T-cell (primary cell): ENCODE measurements around the gene GOLGA1. TPM values are rescaled to one million over a fixed set of nuclear protein-coding genes. Genes with fewer than 3 reads are reported as not detected.
"Not testable (repeated sequence)": the region's sequence is repeated elsewhere in the genome, so short reads cannot be mapped to it uniquely, and the experiment has no call there.

Experiments
- ATAC-seq, 4 experiments: fragments of 200-7000 bp in 3 of 4; fragments of 150-1000 bp in 1 of 4; cut with Tn5 transposase; replicated peaks in 1 of 4; 1 replicate in 3 of 4; 2 replicates in 1 of 4; pipeline ENCODE4 v1.10.0; 2021; ENCODE audit warnings: moderate library complexity in 3 of 4, mild to moderate bottlenecking in 2 of 4, moderate number of reproducible peaks in 1 of 4
- CTCF ChIA-PET, 2 donors: fragments of 300-600 bp; sonication (Branson Sonifier 250); formaldehyde crosslinking; loops; one replicate each; lab custom pipeline; 2022; ENCODE audit warnings: antibody characterized with exemption in 2 of 2; lab: Charles Lee
- POLR2A ChIA-PET, 2 donors: fragments of 300-600 bp; sonication (Branson Sonifier 250); formaldehyde crosslinking; loops; one replicate each; lab custom pipeline; 2022; ENCODE audit warnings: antibody characterized with exemption in 2 of 2; lab: Charles Lee
- DNase-seq, 35 experiments: peaks; one replicate each; pipeline versions ENCODE4 v3.0.0 to v3.0.0-alpha.2; 2013 to 2023
- H3K27ac ChIP-seq: one replicate; pipeline ENCODE4 v1.5.1; 2013; ENCODE audit warnings: low read length
- H3K27me3 ChIP-seq, 2 experiments: replicated peaks in 1 of 2; 1 replicate in 1 of 2; 2 replicates in 1 of 2; pipeline versions ENCODE4 v1.6.1 to v1.7.0; 2013; ENCODE audit warnings: low read length in 1 of 2, mixed read lengths in 1 of 2; ENCODE audit not compliant: control insufficient read depth in 2 of 2, insufficient read depth in 2 of 2; ENCODE audit errors: extremely low read depth in 1 of 2
- H3K36me3 ChIP-seq, 2 donors: 1 replicate in 1 of 2; 2 replicates in 1 of 2; pipeline versions ENCODE4 v1.6.1 to v1.7.0; 2013; ENCODE audit warnings: low read length in 1 of 2; ENCODE audit not compliant: control insufficient read depth in 2 of 2, insufficient read depth in 1 of 2; ENCODE audit errors: extremely low read depth in 1 of 2
- H3K4me1 ChIP-seq, 2 experiments: 1 replicate in 1 of 2; 2 replicates in 1 of 2; pipeline versions ENCODE4 v1.6.1 to v1.7.0; 2013; ENCODE audit warnings: low read length in 2 of 2, mixed read lengths in 1 of 2; ENCODE audit not compliant: insufficient read depth in 2 of 2, control insufficient read depth in 1 of 2; ENCODE audit errors: extremely low read depth in 1 of 2
- H3K4me3 ChIP-seq, 2 donors: 1 replicate in 1 of 2; 2 replicates in 1 of 2; pipeline versions ENCODE4 v1.5.1 to v1.7.0; 2013; ENCODE audit warnings: mild to moderate bottlenecking in 2 of 2, low read length in 1 of 2, moderate library complexity in 1 of 2; ENCODE audit not compliant: control insufficient read depth in 1 of 2; ENCODE audit errors: extremely low read depth in 1 of 2
- H3K9me3 ChIP-seq: 2 replicates; pipeline ENCODE4 v1.7.0; 2013
- H3K27ac Mint-ChIP-seq, 2 donors: one replicate each; pipeline ENCODE4 v1.8.0; 2020 to 2021; ENCODE audit warnings: mild to moderate bottlenecking in 2 of 2, mixed read lengths in 2 of 2
- H3K27me3 Mint-ChIP-seq, 2 donors: one replicate each; pipeline ENCODE4 v1.8.0; 2021 to 2022; ENCODE audit warnings: mixed read lengths in 2 of 2
- H3K36me3 Mint-ChIP-seq: one replicate; pipeline ENCODE4 v1.8.0; 2021; ENCODE audit warnings: mixed read lengths
- H3K4me1 Mint-ChIP-seq, 3 donors: one replicate each; pipeline ENCODE4 v1.8.0; 2020 to 2022; ENCODE audit warnings: mixed read lengths in 3 of 3, mild to moderate bottlenecking in 1 of 3
- H3K4me3 Mint-ChIP-seq, 3 donors: one replicate each; pipeline ENCODE4 v1.8.0; 2020 to 2022; ENCODE audit warnings: mild to moderate bottlenecking in 3 of 3, mixed read lengths in 3 of 3, moderate library complexity in 3 of 3
- H3K9me3 Mint-ChIP-seq, 3 donors: one replicate each; pipeline ENCODE4 v1.8.0; 2020 to 2022; ENCODE audit warnings: mixed read lengths in 3 of 3
- WGBS: methylation state at CpG from one replicate; pipeline ENCODE4 v1.1.5; 2013; ENCODE audit warnings: missing lambda C conversion rate; ENCODE audit not compliant: insufficient coverage; 5-methylcytosine and 5-hydroxymethylcytosine counted together
- total RNA-seq, 35 experiments: library from RNA in 6 of 35; stranded (reverse) in 6 of 35; fragments of 120-200 nt in 1 of 35; gene quantifications; one replicate each; pipeline versions ENCODE4 v1.2.1 to v1.2.4 and lab custom pipeline; 2013 to 2026

GOLGA1 gene
- total RNA-seq, 5 donors from 2014 or later (not counting 1 experiment from before 2014, with no cell fraction given): 23.4 to 28.9 (median 27.1) TPM

GRCh38 chr9:124852121-124852828, 88.6 kb downstream of the GOLGA1 start:
- ChIA-PET POLR2A (no interaction called here), CTCF (interaction anchor here (0.5 to 2.7 kb wide), 11 partner anchors 9 to 307 kb away, joined by 3 to 14 read pairs (median 3); partner anchors contain the start of gene ARPC5L (in 1 of the 2))
- H3K27ac Mint-ChIP-seq: peak overlapping the region in 1 of 2 donors; percentile 16
- H3K4me3 Mint-ChIP-seq: peak overlapping the region in 2 of 3 donors; percentile 62 to 66
- ATAC-seq (no peak), DNase-seq (no peak)
- Histone ChIP-seq H3K36me3 (peaks cover 0 to 7% of the 10 kb centered on the region in 2 donors), H3K27me3 (peaks cover 0 to 19% of the 10 kb centered on the region in 2 experiments), H3K9me3 (no peaks in the 10 kb centered on the region), H3K4me1 (peaks cover 0 to 20% of the 10 kb centered on the region in 2 experiments), H3K27ac (no peak overlapping the region), H3K4me3 (peak overlapping the region in 1 of 2 donors; percentile 32)
- peaks cover 6 to 9% of the 10 kb centered on the region in 2 donors for H3K27me3 Mint-ChIP-seq
- H3K4me1 Mint-ChIP-seq: peaks cover 6 to 17% (median 11%) of the 10 kb centered on the region in 3 donors
- no peaks in the 10 kb centered on the region for H3K36me3 Mint-ChIP-seq
- 83% methylated on average over 6 of the region's 13 CpGs for WGBS
- H3K9me3 Mint-ChIP-seq: no peaks in the 10 kb centered on the region

DNA sequence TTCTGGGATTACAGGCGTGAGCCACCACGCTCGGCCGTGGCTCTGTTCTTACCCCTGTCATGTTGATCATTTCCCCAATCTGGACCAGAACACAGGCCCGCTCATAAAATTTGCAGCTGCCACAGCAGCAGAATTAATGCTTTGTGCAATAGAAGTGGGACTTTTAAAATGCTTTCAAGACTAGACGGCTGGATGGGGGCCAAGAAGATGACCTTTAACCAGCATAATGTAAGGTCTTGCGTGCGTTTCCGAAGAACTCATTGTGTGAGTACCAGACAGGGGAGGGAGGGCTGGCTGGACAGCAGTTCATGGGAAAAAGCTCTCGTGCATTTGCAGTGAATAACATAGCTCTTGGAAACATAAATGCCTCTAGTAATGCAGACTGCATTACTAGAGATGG, 91.1 kb downstream of the GOLGA1 start:
- ChIA-PET CTCF (no interaction called here), POLR2A (interaction anchor here in 1 of 2 donors (0.6 kb wide), 1 partner anchor 22 kb away, joined by 3 read pairs; no protein-coding TSS in a partner anchor)
- Histone ChIP-seq H3K36me3 (no peaks in the 10 kb centered on the region), H3K27ac (no peak overlapping the region), H3K4me1 (peaks cover 0 to 20% of the 10 kb centered on the region in 2 experiments), H3K27me3 (peaks cover 0 to 19% of the 10 kb centered on the region in 2 experiments), H3K9me3 (no peaks in the 10 kb centered on the region), H3K4me3 (no peak overlapping the region)
- DNase-seq (no peak), ATAC-seq (no peak)
- Mint-ChIP-seq H3K27ac (no peak overlapping the region), H3K36me3 (no peaks in the 10 kb centered on the region), H3K9me3 (no peaks in the 10 kb centered on the region), H3K27me3 (peaks cover 6 to 10% of the 10 kb centered on the region in 2 donors), H3K4me1 (peaks cover 6 to 17% (median 11%) of the 10 kb centered on the region in 3 donors), H3K4me3 (no peak overlapping the region)
- 97% methylated on average over 6 of the region's 10 CpGs for WGBS

DNA sequence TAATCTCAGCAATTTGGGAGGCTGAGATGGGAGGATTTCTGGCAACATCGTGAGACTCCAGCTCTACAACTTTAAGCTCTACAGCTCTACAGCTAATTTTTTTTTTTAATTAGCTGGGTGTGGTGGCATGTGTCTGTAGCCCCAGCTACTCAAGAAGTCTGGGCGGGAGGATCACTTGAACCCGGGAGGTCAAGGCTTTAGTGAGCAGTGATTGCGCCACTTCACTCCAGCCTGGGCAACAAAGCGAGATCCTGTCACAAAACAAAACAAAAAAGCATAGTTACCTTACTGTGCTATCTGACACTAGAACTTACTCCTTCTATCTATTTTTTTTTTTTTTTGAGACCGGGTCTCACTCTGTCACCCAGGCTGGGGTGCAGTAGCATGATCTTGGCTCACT, 93.9 kb downstream of the GOLGA1 start:
- ATAC-seq: no peak
- no peak overlapping the region for H3K27ac ChIP-seq
- H3K27me3 ChIP-seq: peaks cover 0 to 20% of the 10 kb centered on the region in 2 experiments
- Mint-ChIP-seq H3K9me3 (no peaks in the 10 kb centered on the region), H3K27me3 (peaks cover 6 to 10% of the 10 kb centered on the region in 2 donors), H3K4me3 (no peak overlapping the region), H3K27ac (no peak overlapping the region), H3K36me3 (no peaks in the 10 kb centered on the region), H3K4me1 (peaks cover 0 to 5% (median 0%) of the 10 kb centered on the region in 3 donors)
- no peak for DNase-seq
- POLR2A ChIA-PET: interaction anchor here in 1 of 2 donors (0.7 kb wide), 1 partner anchor 116 kb away, joined by 5 read pairs; no protein-coding TSS in a partner anchor
- no peaks in the 10 kb centered on the region for H3K36me3 ChIP-seq
- no peaks in the 10 kb centered on the region for H3K9me3 ChIP-seq
- WGBS: 100% methylated on average over 1 of the region's 6 CpGs
- H3K4me3 ChIP-seq: no peak overlapping the region
- CTCF ChIA-PET: no interaction called here
- H3K4me1 ChIP-seq: peaks cover 0 to 4% of the 10 kb centered on the region in 2 experiments

DNA sequence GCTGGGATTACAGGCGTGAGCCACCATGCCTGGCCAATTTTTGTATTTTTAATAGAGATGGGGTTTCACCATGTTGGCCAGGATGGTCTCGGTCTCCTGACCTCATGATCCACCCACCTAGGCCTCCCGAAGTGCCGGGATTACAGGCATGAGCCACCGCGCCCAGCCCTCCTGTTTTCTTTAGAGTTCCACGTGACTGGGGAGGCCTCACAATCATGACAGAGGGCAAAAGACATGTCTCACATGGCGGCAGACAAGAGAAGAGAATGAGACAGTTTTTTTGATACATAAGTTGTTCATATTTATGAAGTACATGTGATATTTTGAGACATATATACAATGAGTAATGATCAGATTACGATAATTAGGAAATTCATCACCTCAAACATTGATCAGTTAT, 94.4 kb downstream of the GOLGA1 start:
- H3K4me1 Mint-ChIP-seq, H3K36me3 ChIP-seq, H3K9me3 ChIP-seq, ATAC-seq, DNase-seq, H3K36me3 Mint-ChIP-seq, H3K27me3 Mint-ChIP-seq, H3K4me3 Mint-ChIP-seq, H3K4me3 ChIP-seq, H3K27ac ChIP-seq, H3K27ac Mint-ChIP-seq, H3K9me3 Mint-ChIP-seq, POLR2A ChIA-PET, H3K4me1 ChIP-seq, CTCF ChIA-PET: not testable (repeated sequence)
- WGBS: 90% methylated on average over 6 of the region's 9 CpGs
- peaks cover 0 to 16% of the 10 kb centered on the region in 2 experiments for H3K27me3 ChIP-seq

DNA sequence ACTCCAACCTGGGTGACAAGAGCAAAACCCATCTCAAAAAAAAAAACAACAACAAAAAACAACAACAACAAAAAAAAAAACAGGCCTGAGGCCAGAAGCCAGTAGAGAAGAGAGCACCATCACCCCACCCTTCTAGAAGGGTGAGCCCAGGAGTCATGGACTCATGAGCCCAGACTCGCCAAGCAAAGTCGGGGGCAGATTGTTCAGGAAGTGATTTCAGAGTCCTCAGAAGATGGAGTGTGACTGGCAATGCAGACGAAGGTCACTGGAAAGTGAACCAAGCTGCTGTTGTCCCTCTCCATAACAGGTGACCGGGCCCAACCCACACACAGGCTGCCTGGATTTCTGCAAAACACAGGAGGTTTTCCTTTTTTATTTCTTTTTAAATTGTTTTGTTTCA, 96.6 kb downstream of the GOLGA1 start:
- Histone ChIP-seq H3K4me1 (no peaks in the 10 kb centered on the region), H3K36me3 (no peaks in the 10 kb centered on the region), H3K9me3 (no peaks in the 10 kb centered on the region), H3K27ac (no peak overlapping the region), H3K27me3 (peaks cover 0 to 29% of the 10 kb centered on the region in 2 experiments), H3K4me3 (no peak overlapping the region)
- DNase-seq: no peak
- H3K9me3 Mint-ChIP-seq: no peaks in the 10 kb centered on the region
- CTCF ChIA-PET: no interaction called here
- H3K4me3 Mint-ChIP-seq: no peak overlapping the region
- no peak overlapping the region for H3K27ac Mint-ChIP-seq
- H3K4me1 Mint-ChIP-seq: no peaks in the 10 kb centered on the region
- POLR2A ChIA-PET: no interaction called here
- no peaks in the 10 kb centered on the region for H3K36me3 Mint-ChIP-seq
- WGBS: 79% methylated on average over 3 of the region's 4 CpGs
- H3K27me3 Mint-ChIP-seq: peaks cover 8 to 9% of the 10 kb centered on the region in 2 donors
- no peak for ATAC-seq

GRCh38 chr9:124843456-124844034, 97.3 kb downstream of the GOLGA1 start:
- ATAC-seq (no peak), DNase-seq (no peak)
- no peak overlapping the region for H3K27ac ChIP-seq
- ChIA-PET POLR2A (no interaction called here), CTCF (interaction anchor here in 1 of 2 donors (0.7 kb wide), 1 partner anchor 635 kb away, joined by 3 read pairs; no protein-coding TSS in a partner anchor)
- no peaks in the 10 kb centered on the region for H3K36me3 Mint-ChIP-seq
- H3K4me1 Mint-ChIP-seq: no peaks in the 10 kb centered on the region
- H3K4me1 ChIP-seq: no peaks in the 10 kb centered on the region
- H3K9me3 Mint-ChIP-seq: no peaks in the 10 kb centered on the region
- H3K27me3 Mint-ChIP-seq: peaks cover 9 to 11% of the 10 kb centered on the region in 2 donors
- no peaks in the 10 kb centered on the region for H3K36me3 ChIP-seq
- H3K4me3 ChIP-seq: no peak overlapping the region
- no peak overlapping the region for H3K27ac Mint-ChIP-seq
- 81% methylated on average over 9 of the region's 11 CpGs for WGBS
- no peaks in the 10 kb centered on the region for H3K9me3 ChIP-seq
- peaks cover 0 to 26% of the 10 kb centered on the region in 2 experiments for H3K27me3 ChIP-seq
- H3K4me3 Mint-ChIP-seq: no peak overlapping the region
